Measurements from ENCODE around the gene BANK1.

BANK1 gene

DNA sequence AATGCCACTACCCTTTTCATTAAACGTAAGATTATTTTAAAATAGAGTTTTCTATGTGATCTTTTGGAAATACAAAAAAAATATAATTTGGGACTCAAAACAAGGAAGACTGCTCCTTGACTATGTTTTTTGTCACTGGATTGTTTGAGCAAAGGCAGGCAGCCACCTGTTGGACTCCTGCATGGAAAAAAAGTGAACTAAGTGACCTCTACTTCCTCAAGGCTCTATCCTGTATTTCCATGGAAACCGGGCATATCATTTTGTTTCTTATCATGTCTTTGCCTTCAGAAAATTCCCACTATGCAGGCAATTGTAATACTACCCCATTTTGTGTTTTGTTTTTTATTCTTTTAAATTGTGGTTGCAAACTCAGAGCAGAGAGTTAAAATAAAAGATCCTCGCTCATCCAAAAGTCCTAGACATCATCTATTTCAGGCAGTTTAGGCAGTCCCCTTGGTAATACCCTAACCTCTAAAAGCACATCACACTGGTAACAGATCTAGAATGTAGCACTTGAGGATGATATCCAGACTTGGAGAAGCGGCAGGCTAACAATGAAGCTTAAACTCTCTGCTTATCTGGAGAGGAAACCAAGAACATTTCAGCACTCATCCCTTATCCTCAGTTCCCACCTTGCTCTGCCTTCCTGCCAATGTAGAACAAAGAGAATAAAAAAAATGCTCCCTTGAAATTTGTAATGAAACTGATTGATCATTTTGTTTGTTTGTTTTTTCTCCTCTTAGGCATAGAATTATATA is 165.7 kb downstream of the BANK1 start:
- no peak for DNase-seq (ENCODE audit: low read depth)

DNA sequence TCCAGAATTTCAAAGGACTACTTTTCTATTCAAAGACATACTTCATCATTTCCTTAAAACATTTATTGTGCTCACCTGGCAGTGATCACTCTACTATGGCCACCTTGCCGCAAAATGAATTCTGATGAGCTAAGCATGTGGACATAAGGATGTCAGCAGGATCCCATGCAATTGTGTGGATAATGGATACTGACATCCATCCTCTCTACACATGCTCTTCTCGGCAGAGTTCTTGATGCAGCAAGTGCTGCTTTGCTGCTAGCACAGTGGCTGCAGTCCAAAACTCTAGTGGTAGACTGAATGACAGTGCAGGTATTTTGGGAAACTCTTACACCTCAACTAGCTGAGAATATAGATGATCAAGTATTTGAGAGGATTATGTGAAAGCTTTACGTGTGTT is 168.0 kb downstream of the BANK1 start:
- no peak for DNase-seq (ENCODE audit: low read depth)

DNA sequence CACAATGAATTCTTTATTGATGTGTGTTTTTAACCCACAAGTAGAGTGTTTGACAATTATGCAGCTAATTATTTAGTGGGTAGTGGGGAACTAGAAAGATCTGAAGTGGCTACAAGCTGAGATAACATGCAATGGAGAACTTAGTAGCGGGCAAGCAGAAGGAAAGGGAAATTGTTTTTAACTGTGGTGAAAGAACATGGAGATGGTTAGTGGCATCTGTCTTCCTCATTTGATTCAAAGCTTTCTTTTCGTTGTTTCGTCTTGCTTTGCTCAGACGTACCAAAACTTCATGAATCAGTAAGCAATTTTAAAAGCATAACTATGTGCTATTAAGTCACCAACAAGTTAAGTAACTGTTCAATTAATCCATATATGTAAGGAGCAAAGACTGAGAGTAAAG is 169.9 kb downstream of the BANK1 start:
- DNase-seq (ENCODE audit: low read depth) = no peak

DNA sequence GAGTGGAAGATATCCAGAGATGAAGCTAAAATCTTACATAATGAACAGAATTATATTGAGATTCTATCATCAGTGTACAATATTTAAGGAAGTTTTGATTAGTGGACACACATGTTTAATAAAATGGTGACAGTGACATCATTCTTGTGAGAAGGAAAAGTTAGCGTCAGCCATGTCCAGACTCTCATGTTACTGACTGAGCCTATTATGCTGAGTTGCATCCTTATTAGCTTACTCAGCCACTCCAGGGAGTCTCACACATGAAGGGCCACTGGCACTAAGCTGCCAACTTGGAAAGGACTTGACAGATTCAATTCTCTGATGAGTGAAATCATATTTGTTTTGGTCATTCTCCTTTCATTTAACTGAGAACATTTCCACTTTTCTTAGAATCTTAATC is 170.6 kb downstream of the BANK1 start:
- DNase-seq (ENCODE audit: low read depth) = no peak

DNA sequence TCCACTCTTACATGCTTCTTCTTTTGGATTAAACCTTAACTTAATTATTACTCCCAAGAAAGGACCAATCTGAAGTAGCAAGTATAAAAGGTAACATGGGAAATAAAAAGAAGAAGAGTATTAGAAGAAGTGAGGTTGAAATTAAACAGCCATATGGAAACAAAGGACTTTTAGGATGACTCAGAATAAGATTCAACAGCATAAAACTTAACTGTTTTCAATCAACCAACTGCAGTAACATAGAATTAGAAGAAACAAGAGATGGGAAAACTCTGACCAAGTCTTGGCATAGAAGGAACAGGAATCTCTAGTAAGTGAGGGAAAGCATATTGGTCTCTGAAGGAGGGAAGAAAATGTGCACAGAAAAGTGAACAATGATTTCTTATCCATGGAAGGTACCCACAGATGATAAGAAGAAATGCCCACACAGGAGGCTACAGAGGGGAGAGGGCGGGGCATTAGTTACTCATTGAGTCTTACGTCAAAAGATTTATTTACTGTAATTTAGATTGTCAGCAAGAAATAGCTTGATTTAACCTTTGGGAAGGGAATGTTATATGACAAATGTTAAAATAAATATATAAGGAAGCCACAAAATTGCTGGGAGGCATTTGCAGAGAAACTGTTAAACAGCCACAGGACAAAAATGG is 177.3 kb downstream of the BANK1 start:
- DNase-seq (ENCODE audit: low read depth) = no peak

DNA sequence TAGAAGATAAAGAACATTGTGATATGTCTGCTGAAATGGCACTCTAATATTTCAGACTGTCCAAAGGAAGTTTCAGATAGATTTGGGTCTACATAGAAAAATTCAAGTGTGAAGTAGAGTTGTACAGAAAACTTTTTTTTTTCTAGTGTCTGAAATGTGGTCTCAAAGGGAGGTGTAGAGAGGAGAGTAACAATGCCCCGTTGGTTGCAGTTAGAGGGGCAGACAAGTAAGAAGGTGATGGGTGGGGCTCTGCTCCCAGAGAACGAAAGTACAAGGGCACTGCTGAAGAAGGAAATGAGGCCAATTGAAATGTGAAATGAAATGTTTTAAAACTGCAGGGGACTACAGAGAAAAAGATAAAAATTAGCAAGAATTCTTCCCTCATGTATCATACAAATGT is 177.8 kb downstream of the BANK1 start:
- no peak for DNase-seq (ENCODE audit: low read depth)

DNA sequence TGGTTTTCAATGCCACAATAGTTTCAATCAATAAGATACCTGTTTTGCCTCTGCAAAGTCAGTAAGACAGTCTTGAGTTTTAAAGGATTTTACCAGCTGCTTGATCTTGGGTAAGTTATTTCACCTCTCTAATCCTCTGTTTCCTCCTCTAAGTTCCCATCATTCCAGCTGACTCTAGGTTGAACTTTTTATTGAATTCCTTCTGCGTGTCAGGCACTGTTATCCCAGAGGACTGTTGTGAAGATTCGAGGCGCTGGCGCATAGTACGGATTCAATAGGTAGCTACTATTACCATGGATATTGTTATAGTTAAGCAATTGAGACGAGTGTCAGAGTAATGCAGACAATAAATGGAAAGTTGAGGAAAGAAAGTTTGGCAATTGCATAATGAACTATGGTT is 179.4 kb downstream of the BANK1 start:
- DNase-seq (ENCODE audit: low read depth) = no peak

DNA sequence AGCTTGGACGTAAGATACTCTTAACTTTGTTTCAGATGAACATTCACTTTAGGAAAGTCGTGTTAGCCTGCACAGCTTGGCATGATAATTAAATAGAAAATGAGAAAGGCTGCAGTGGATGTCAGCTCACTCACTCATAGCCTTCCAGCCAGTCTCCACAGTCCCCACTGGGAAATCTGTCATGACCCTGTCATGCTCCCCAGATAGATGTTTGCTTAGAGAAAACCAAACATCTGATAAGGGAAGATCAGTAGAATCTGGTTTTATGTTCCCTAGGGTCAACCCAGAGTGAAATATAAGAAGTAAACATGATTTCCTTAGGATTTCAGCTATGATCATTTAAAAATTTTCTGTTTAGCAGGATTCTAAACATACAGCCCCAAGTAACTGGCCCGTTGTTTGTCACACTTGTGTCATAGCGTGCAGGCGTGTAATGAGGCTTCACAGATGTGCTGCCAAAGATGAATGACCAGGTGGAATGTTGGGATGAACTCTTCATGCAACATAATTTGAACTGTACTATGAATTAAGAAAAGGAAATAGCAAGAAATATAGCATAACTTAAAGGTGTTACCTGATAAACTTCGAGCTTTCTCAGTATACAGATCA is 180.1 kb downstream of the BANK1 start:
- DNase-seq (ENCODE audit: low read depth) = no peak

DNA sequence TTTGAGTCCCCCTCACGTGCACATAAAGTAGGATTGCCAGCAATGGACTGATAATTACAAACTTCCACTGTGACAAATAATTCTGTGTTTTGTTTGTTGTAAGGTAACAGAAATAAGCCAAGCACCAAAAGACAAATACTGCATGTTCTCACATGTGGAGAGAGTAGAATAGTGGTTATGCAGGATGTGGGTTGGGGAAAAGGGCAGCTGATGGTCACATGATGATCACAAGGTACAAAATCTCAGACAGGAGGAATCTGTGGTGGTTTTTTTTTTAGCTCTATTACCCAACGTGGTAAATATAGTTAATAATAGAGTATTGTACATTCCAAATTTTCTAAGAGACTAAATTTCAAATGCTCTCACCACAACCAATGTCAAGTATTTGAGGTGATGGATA is 182.3 kb downstream of the BANK1 start:
- DNase-seq (ENCODE audit: low read depth) = no peak

DNA sequence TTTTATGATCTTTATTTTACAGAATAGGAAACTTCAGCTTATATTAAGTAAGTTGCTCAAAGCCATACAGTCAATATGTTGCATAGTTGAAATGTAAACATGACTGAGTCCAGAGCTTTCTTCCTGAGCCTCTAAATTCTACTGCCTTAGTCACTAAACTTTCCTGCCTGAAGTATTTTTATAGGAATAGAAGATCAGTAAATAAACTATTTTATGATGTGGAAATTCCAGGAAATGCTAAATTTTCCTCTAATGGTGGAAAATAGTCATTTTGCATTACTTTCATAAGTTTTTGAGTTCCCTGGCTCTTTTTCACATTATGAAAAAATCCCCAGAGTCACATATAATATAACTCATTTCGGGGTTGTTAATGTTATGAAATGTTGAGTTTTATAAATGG is 182.8 kb downstream of the BANK1 start:
- DNase-seq (ENCODE audit: low read depth) = no peak

DNA sequence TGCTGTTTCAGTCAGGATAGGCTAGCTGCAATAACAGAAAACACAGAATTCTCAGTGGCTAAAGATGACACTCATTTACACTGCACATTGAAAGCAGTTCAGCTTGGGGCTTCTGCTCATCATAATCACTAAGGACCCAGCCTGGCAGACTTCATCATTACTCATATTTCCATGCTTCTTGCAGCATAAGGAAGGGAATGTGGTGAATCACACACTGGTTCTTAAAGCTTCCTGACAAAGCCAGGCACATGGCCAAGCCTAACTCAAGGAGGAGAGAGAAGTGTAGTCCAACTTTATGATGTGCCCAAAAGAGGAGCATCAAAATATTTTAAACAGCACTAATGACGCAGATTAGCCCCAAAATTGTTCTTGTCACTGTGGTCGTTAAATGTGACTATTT is 186.5 kb downstream of the BANK1 start:
- DNase-seq (ENCODE audit: low read depth) = no peak

DNA sequence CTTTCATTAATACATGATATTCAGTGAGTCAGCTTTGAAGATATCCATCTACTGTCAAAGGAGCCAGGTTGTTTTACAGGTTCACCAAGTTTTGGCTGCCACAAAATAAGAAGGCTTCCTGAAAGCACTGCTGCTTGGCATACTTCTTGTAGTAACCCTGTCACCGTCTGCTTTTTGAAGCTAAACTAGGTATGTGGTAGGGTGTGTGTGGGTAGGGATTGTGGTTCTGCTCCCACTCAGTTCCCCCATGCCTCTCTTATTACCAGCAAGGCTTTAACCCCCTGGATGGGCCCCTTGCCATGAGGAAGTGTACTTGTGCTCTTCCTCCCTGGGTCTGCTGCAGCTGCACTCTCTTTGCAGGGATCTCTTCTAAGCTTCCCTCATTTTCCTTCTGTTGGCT is 191.2 kb downstream of the BANK1 start:
- DNase-seq (ENCODE audit: low read depth) = no peak

DNA sequence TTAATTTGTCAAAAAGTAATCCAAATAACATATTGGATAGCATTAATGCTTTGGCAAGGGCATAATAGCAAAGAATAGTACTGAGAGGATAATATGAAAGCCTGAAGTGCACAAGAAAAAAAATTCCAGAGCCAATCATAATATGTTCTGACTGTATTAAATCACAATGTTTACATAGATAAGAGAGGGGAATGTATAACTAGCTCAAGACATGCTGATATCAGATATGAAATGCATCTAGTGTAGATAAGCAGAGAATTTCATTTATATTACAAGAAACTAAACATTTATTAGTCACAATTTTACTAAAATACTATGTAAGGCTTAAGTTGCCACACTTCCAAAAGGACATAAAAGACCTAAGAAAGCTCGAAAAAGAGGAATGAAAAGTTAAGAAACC is 193.3 kb downstream of the BANK1 start:
- no peak for DNase-seq (ENCODE audit: low read depth)

DNA sequence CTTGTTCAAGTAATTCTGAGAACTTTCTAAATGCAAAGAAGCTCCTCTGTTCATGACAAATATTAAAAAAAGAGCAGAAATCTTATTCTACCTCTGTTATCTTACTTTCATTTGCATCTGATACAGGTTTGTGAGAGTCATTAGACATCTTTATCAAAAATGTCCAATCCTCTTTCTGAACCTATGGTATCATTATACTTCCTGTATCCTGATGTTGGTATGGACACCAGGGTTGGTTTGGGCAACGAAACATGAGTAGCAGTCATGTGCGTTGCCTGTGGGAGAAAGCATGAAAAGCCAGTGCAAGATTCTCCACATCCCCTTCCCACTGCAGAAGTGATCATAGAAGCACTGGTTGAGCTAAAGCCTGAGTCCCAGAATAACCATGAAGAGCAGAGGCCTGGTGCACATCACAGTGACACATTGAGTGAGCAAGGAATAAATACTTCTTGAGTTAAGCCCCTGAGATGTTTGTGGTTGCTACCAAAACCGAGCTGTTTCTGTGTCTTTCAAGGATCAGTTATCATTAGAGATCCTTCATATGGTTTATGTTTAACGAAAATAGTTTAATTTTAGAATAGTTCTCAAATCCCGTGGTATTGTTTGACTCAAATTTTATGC is 197.2 kb downstream of the BANK1 start:
- DNase-seq (ENCODE audit: low read depth) = no peak

DNA sequence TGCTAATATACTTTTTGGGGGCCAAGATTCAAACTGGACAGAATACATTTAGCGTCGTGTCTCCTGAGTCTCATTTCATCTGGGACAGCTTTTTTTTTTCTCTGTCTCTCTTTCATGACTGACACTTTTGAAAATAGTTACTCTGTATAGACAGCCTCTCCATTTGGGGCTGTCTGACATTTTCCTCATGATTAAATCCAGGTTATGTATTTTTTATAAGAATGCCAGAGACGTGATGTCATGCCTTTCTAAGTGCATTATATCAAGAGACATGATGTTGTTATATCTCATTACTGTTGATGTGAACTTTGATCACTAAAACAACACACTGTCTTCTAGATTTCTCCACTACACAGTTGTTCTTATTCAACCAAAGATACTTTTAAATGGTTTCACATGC is 199.0 kb downstream of the BANK1 start:
- DNase-seq (ENCODE audit: low read depth) = no peak

DNA sequence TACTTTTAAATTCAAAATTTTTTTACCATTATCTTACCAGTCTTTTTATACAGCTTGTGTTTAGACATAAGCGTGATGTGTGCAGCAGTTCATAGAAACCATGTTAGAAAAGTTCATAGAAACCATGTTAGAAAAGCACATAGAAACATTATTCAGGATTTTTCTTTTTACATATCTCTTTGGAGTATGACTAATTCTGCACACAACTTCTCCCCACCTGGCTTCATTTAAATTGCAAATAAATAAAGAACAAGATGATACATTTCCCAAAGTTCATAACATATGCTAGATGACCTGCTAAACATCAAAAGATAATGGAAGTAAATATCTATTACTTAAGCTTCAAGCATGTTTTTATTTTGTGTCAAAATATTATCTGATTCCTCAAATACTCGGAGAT is 201.9 kb downstream of the BANK1 start:
- DNase-seq (ENCODE audit: low read depth) = no peak

DNA sequence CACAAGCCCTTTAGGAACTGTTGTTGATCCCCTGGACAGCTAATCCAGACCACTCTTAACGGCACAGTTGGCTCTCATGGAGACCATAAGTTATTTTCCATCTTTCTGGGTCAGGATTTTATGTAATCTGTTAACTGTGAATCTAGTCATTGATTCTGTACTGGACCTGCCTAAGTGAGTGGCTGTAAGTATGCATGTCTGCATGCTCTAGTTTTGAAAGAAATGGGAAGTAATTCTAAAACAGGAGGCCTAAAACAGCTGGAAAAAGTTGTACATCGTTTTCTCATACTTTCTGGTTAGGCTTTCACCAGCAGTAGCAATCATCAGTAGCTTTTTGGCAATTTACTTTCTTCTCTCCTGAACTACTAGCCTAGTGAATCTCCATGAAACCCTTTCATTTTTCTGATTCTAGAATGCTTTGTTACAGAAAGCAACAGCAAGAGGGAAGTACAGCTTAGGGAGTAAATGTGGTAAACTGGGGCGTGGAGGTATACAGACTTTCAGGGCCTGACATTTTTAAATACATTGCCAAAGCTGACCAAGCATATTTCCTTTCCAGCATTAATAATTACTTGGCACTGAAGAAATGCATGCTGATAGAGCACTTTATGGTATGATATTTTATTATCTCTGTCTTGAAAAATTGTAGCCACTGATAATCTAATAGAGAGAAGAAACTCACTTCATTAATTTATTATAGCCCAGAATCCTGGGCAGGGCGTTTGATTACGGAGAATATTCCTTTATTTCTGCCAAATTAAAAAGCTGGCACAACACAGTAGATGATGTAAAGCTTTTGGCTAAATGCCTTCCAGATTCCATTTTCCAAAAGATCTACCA is 202.7 kb downstream of the BANK1 start:
- DNase-seq (ENCODE audit: low read depth) = no peak

DNA sequence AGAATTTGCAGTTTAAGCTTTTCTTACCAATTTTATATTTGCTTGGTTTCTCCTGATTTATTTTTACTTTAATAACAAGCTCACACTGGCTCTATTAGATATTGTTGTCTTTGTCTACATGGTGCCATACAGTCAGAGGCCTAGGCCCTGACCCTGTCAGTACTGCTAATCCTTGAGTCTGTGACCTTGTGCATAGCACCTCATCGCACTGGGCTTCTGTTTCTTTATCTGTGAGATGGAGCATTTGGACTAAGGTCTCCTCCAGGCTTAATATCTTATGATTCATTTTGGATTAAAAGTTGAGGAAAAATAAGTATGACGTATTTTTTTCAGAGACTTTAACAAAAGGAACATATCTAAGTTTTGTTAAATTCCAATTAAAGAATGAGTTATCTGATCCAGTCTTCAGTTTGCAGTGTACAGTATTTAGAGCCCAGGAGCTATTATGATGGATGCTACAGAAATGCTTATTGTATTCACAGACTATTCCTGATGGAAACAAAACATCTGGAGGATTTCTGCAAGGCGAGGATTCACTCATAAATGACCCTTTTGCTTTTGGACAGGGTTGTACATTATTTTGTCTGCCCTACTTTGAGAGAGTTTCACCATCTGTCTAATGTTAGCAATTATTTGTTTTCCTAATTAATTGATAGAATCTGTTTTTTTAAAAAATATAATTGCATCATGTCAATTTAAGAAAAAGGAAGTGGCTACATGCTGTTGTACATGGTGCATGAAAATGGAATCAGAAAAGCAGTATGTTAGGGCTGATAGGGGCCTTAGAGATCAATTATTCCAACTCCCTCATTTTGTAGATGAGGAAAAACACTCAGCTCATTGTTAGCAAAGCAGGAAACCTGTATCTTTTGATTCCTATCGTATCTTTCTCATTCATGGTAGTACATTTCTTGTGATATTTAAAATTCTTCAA is 203.6 kb downstream of the BANK1 start:
- no peak for DNase-seq (ENCODE audit: low read depth)

DNA sequence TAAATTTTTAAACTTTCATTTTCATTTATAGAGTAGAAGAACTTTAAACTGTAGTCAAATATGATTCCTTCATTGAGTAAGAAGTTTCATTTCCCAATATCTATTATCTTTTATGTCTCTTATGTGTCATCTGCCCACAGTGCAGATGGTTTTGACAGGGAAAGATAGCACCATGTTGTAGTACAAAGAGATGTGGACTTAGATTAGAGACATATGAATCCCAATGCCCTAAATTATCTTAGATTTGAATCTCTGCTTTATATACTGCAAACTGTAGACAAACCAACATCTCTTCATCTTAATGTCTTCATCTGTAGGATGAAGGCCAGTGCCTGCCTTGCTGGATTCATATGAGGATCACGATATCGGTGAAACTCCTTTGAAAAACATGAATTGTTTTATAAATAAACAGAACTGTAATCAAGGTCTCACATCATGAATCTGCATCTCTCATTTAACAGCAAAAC is 217.5 kb downstream of the BANK1 start:
- no peak for DNase-seq (ENCODE audit: low read depth)

DNA sequence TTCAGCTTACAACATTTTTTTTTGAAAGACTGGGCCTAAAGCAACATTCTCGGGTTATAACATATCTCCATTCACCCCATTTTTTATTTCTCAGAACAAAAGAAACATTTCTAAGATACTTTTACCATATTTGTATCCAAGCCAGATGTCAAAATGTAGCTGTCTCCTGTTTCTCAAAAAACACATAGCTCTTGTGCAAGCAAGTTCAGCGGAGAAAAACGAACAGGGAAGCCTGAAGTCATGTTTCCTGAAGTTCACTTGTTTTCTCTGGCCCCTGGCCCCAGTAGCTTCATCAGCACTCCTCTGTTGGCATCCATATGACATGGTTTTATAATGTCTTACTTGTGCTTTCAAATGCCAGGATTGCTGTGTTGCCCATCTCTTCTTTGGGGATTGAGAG is 218.2 kb downstream of the BANK1 start:
- no peak for DNase-seq (ENCODE audit: low read depth)

DNA sequence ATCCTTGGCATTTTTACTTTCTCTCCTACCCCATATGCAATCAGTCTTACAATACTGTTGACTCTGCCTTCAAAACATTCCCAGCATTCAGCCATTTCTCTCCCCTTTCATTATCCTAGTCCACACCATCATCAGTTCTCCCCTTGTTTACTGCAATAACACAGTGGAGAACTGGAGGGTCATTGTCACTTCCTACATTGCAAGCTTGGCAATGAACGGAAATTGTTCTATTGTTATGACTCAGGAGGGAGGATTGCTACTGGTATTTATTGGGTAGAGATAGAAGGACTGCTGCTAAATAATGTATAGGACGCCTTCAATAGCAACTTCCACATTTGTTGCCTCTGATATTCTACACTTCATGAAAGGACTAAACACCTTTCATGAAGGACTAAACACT is 231.8 kb downstream of the BANK1 start:
- no peak for DNase-seq (ENCODE audit: low read depth)
